SK-N-SH (cell line): Measurements from ENCODE around the gene ADGRF4.

Experiments
- CHD2 ChIP-seq: fragments of 150-350 bp; IDR thresholded peaks from 2 replicates; pipeline ENCODE4 v1.6.1; 2018; ENCODE audit warnings: low read length; ENCODE audit not compliant: partially characterized antibody
- EP300 ChIP-seq, 2 experiments: IDR thresholded peaks; 2 replicates each; pipeline versions ENCODE4 v1.4.0 to v1.6.1; 2012; ENCODE audit warnings: borderline replicate concordance in 1 of 2, low read depth in 1 of 2, low read length in 1 of 2
- POLR2AphosphoS5 ChIP-seq: IDR thresholded peaks from 2 replicates; pipeline ENCODE4 v1.6.1; 2012; ENCODE audit warnings: low read depth, low read length
- TEAD4 ChIP-seq: IDR thresholded peaks from 2 replicates; pipeline ENCODE4 v1.4.0; 2012; ENCODE audit warnings: mild to moderate bottlenecking, borderline replicate concordance; ENCODE audit not compliant: insufficient read depth
- YY1 ChIP-seq: IDR thresholded peaks from 2 replicates; pipeline ENCODE4 v1.4.0; 2012; ENCODE audit warnings: low read depth, mild to moderate bottlenecking
- TF ChIP-seq, protein P1 (sequence below): fragments of 200-600 bp; sonication (generic); IDR thresholded peaks from 2 replicates; pipeline ENCODE4 v1.6.1; 2017; ENCODE audit warnings: antibody characterized with exemption, mild to moderate bottlenecking, moderate library complexity
- TF ChIP-seq, protein P2 (sequence below): IDR thresholded peaks from 2 replicates; pipeline ENCODE4 v1.4.0; 2012; ENCODE audit warnings: low read depth
- TF ChIP-seq, protein P3 (sequence below): IDR thresholded peaks from 2 replicates; pipeline ENCODE4 v1.4.0; 2012; ENCODE audit warnings: low read depth, borderline replicate concordance

DNA sequence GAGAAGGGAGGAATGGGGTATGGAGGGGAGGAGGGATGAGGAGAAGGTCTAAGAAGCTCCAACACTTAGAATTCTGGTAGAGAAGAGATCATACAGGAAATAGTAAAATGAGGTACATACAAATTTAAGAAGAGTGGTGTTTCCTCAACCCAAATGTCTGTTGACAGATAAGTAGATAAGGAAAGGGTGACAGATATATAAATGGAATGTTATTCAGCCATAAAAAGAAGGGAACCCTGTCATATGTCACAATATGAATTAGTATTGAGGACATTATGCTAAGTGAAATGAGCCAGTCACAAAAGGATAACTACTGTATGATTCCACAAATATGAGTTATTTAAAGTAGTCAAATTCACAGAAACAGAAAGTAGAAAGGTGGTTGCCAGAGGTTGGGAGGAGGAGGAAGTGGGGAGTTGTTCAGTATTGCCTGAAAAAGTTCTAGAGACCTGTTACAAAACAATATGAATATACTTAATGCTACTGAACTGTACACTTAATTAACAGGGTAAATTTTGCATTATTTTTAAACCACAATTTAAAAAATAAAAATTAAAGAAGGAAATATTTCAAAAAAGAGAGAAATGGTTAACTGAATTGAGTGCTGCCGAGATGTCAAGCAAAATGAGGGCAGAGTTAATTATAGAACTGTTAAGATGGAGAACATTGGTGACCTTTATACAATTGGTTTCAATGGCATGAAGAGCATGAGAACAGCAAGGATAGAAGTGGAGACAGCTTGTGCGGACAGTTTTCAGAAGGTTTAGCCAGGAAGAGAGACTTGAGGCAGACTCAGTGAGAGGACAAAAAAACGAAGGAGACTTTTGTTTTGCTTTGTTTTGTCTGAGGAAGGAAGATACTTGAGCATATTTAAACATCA, 47.6 kb upstream of the ADGRF4 start:
- TF ChIP-seq POLR2AphosphoS5 (no peak), YY1 (no peak), EP300 (IDR thresholded peaks at IDR 0.05; ENCODE audit: borderline replicate concordance in 1 of 2, low read depth in 1 of 2, low read length in 1 of 2) (no peak), CHD2 (no peak), TEAD4 (no peak)
- TF ChIP-seq, protein P1, sequence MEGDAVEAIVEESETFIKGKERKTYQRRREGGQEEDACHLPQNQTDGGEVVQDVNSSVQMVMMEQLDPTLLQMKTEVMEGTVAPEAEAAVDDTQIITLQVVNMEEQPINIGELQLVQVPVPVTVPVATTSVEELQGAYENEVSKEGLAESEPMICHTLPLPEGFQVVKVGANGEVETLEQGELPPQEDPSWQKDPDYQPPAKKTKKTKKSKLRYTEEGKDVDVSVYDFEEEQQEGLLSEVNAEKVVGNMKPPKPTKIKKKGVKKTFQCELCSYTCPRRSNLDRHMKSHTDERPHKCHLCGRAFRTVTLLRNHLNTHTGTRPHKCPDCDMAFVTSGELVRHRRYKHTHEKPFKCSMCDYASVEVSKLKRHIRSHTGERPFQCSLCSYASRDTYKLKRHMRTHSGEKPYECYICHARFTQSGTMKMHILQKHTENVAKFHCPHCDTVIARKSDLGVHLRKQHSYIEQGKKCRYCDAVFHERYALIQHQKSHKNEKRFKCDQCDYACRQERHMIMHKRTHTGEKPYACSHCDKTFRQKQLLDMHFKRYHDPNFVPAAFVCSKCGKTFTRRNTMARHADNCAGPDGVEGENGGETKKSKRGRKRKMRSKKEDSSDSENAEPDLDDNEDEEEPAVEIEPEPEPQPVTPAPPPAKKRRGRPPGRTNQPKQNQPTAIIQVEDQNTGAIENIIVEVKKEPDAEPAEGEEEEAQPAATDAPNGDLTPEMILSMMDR: no peak
- TF ChIP-seq, protein P2, sequence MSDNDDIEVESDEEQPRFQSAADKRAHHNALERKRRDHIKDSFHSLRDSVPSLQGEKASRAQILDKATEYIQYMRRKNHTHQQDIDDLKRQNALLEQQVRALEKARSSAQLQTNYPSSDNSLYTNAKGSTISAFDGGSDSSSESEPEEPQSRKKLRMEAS: no peak
- TF ChIP-seq, protein P3, sequence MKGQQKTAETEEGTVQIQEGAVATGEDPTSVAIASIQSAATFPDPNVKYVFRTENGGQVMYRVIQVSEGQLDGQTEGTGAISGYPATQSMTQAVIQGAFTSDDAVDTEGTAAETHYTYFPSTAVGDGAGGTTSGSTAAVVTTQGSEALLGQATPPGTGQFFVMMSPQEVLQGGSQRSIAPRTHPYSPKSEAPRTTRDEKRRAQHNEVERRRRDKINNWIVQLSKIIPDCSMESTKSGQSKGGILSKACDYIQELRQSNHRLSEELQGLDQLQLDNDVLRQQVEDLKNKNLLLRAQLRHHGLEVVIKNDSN: no peak
